Medulla oblongata (tissue), 1 donor: ENCODE data around the gene TANC2.
"Not testable (repeated sequence)": the region's sequence is repeated elsewhere in the genome, so short reads cannot be mapped to it uniquely, and the experiment has no call there.

ENCODE experiments used
- DNase-seq: peaks from one replicate; pipeline ENCODE4 v3.0.0-alpha.2; 2015; ENCODE audit errors: extremely low spot score

Gene TANC2

DNA sequence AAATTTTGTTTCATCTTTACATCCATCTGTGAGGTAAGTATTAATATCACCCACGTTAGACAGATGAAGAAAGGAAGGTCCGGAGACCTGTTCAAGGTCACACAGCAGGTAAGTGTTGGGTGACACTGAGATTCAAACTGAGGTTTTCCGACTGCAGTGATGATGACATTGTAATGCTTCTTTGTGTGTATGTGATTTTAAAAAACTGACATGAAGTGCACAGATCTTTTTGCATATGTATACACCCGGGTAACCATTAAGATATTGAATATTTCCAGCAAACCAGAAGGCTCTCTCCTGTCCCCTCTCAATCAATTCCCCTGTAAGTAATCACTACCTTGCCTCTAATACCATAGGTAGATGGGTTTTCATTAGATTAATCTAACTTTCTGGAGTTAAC lies 1.5 kb upstream of the TANC2 start:
- no peak for DNase-seq

GRCh38 chr17:62965174-62965685 lies 805 bp upstream of the TANC2 start:
- DNase-seq: peak; percentile 9

DNA sequence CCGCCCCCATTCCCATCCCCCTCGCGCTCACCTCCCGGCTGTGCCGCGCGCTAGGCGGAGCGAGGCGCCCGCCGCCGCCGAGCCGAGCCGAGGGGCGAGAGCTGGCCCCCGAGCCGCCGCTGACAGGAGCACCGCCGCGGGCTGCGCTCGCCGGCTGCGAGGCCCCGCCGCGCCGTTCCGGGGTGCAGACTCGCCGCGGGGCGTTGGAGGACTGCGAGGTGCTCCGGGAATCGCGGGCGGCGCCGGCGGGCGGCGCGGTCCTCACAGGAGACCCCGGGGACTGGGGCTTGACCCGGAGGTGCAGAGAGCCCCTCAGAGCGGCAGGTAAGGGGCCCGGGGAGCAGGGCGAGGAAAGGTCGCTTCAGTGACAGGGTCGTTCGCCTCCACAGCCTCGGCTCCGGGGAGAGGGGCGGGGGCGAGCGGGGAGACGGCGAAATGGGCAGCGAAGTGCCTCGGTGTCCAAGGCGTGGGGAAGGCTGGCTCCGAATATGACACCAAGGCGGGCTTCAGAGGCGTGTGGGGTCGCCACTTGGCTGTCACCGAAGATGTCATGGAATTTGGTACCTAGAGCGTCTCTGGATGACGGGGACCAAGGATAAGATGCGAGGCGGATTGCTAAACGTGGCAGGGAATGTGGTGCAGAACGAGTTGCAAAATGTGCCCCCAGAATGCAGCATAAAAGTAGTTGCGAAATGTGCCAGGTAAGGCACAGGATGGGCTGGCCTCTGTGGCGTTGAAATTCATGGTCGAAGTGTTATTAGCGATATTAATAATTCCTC lies 580 bp downstream of the TANC2 start:
- peak; percentile 25 for DNase-seq

- DNase-seq: peak; percentile 6
Measured at GRCh38 chr17:62967205-62967529, 1.1 kb downstream of the TANC2 start.

- peak; percentile 93 for DNase-seq
Measured at GRCh38 chr17:62968445-62968923, 2.4 kb downstream of the TANC2 start.

DNA sequence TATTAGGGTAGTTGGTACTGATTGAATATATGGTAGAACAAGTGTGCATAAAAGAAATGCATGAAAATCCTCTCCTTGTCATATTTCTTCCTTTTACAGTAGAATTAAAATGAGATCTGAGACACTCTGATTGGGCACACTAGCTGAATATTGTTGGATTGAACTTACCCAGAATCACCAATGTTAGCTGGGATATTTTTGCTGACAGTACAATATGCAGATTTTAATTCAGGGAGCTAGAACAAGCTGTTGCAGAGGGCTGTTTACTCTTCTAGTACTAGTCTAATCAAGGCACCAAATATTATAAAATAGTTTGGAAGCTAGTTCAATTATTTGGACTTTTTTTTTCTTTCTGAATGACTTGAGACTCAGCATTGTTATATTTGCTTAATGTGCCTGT lies 4.6 kb downstream of the TANC2 start:
- no peak for DNase-seq

GRCh38 chr17:62971853-62972252 lies 5.8 kb downstream of the TANC2 start:
- DNase-seq: no peak

GRCh38 chr17:62974788-62975187 lies 8.8 kb downstream of the TANC2 start:
- DNase-seq: no peak

- no peak for DNase-seq
Measured at GRCh38 chr17:62975206-62975605, 9.2 kb downstream of the TANC2 start.

GRCh38 chr17:62976643-62977231 lies 10.7 kb downstream of the TANC2 start:
- not testable (repeated sequence) for DNase-seq

GRCh38 chr17:62980842-62981241 lies 14.8 kb downstream of the TANC2 start:
- DNase-seq: no peak

DNA sequence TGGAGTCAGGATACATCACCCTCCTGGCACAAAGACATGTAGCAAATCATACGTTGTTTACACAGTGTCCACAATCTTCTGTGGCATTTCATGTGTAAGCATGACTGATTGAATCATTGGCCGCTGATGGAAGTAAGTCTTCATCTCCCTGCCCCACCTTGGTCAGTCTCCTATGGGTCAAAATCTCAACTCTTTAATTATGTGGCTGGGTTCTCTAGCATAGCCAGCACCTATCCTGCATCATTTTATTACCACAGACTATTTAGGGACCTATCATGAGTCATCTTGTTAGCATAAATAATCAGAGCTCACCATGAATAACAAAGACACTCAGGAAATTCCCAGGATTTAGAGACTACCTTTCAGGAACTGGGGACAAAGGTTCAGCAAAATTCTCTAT lies 15.9 kb downstream of the TANC2 start:
- DNase-seq: no peak

DNA sequence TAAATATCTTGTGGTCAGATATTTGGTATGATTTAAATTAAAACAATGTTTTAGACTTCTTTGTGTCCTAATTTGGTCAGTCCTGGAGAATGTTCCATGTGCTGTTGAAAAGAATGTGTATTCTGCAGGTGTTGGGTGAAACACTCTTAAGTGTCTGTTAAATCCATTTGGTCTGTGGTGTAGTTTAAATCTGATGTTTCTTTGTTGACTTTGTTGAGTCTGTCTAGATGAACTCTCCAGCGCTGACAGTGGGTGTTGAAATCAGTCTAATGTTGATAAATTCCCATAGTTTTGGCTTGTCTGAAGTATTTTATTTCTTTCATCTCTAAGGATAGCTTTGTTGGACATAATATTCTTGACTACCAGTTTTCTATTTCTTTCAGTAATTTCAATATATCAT lies 18.8 kb downstream of the TANC2 start:
- DNase-seq: no peak

- no peak for DNase-seq
Measured at GRCh38 chr17:62986549-62986948, 20.5 kb downstream of the TANC2 start.

- DNase-seq: no peak
Measured at GRCh38 chr17:62987136-62987535, 21.1 kb downstream of the TANC2 start.

GRCh38 chr17:62989501-62989900 lies 23.5 kb downstream of the TANC2 start:
- DNase-seq: no peak

DNA sequence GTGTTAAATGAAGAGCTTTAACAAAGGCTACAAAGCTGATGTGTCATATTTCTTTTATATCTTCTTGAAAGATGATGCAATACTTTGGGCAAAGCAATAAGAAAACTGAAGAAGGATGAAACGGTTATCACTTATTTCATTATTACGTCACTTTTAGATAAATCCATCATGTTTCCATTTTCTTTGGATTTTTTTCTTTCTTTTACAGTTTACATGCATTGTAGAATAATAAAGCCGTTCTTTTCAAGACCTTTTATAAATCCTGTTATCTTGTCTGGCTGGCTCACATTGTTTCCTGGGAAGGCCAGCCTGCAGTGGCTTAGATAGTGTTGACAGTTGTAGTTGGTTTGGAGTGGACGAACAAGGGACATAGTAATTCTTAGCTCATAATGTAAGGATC lies 28.9 kb downstream of the TANC2 start:
- DNase-seq: no peak

DNA sequence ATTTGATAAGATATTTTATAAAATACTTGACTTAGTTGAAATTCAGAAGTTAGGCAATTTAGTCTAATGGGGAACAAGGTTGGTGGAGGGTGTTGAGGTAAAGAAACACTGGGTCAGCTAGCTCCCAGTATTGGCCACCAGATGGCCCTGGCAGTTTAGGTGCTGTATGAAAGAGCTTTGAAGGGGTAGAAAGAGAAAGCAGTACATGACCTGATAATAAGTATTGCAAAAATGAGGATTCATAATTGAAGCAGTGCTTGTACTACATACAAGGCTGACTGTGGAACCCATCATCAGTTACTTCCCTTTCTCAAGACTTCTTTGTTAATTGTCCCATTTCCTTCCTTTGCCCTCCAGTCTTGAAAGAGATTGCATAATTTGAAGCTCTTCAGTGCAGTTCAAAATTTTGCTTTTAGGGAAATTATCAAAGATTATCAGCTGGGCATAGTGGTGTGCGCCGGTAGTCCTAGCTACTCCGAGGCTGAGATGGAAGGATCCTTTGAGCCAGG lies 29.4 kb downstream of the TANC2 start:
- peak; percentile 62 for DNase-seq

DNA sequence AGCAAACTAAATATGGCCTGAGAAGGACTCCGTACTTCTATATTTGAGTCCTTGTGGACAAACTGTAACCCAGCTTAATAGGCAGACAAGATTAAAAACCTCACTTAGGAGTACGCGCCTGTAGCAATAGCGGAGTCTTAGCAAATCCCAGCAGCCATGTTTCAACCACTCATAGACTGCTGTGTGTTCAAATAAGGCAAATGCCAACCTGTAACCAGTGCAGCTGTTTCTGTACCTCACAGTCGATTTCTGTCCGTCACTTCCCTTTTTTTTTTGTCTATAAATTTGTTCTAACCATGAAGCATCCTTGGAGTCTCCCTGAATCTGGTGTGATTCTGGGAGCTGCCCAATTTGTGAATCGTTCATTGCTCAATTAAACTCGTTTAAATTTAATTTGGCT lies 30.2 kb downstream of the TANC2 start:
- no peak for DNase-seq

DNA sequence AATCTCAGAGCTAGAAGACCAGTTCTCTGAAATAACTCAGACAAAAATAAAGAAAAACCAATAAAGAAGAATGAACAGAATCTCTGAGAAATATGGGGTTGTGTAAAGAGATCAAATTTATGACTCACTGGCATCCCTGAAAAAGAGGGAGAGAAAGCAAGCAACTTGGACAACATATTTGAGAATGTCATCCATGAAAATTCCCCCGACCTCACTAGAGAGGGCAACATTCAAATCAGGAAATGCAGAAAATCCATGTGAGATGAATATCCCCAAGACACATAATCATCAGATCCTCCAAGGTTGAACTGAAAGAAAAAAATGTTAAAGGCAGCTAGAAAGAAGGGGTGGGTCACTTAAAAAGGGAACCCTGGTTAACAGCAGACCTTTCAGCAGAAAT lies 32.1 kb downstream of the TANC2 start:
- DNase-seq: no peak

DNA sequence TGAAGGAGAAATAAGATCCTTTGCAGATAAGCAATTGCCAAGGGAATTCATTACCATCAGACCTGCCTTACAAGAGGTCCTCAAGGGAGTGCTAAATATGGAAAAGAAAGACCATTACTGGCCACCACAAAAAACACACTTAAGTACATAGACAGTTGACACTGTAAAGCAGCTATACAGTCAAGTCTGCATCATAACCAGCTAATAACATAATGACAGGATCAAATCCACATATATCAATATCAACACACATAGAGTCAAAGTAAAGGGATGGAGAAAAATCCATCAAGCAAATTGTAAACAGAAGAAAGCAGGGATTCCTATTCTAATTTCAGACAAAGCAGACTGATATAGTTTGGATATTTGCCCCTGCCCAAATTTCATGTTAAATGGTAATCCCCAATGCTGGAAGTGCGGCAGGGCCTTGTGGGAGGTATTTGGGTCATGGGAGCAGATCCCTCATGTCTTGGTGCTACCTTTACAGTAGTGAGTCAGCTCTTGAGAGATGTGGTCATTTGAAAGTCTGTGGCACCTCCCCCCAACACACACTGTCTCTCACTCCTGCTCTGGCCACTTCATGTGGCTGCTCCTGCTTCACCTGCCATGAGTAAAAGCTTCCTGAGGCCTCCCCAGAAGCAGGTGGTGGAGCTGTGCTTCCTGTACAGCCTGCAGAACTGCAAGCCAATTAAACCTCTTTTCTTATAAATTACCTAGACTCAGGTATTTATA lies 32.8 kb downstream of the TANC2 start:
- no peak for DNase-seq

- DNase-seq: no peak
Measured at GRCh38 chr17:62999736-63000135, 33.7 kb downstream of the TANC2 start.
